Measurements from ENCODE around the gene NLRC3.

The NLRC3 gene

GRCh38 chr16:3596101-3596861 is 19.1 kb upstream of the NLRC3 start:
- no peak for DNase-seq

GRCh38 chr16:3595521-3596021 is 18.4 kb upstream of the NLRC3 start:
- DNase-seq = no peak

GRCh38 chr16:3595110-3595486 is 17.9 kb upstream of the NLRC3 start:
- no peak for DNase-seq

GRCh38 chr16:3594316-3595109 is 17.3 kb upstream of the NLRC3 start:
- no peak for DNase-seq

- no peak for DNase-seq
These were observed 15.4 kb upstream of the NLRC3 start for GRCh38 chr16:3592559-3592958.

GRCh38 chr16:3591991-3592390 is 14.8 kb upstream of the NLRC3 start:
- DNase-seq = no peak

- no peak for DNase-seq
These were observed 14.2 kb upstream of the NLRC3 start for GRCh38 chr16:3591436-3591803.

- no peak for DNase-seq
These were observed 13.7 kb upstream of the NLRC3 start for GRCh38 chr16:3590736-3591435.

- DNase-seq = no peak
These were observed 12.9 kb upstream of the NLRC3 start for GRCh38 chr16:3589991-3590701.

- DNase-seq = no peak
These were observed 12.3 kb upstream of the NLRC3 start for GRCh38 chr16:3589441-3589921.

- no peak for DNase-seq
These were observed 11.8 kb upstream of the NLRC3 start for GRCh38 chr16:3589001-3589400.

- no peak for DNase-seq
These were observed 10.4 kb upstream of the NLRC3 start for GRCh38 chr16:3587547-3588110.

- DNase-seq = no peak
These were observed 7.2 kb upstream of the NLRC3 start for GRCh38 chr16:3584412-3584811.

GRCh38 chr16:3583303-3584038 is 6.3 kb upstream of the NLRC3 start:
- DNase-seq = no peak

GRCh38 chr16:3582276-3583165 is 5.3 kb upstream of the NLRC3 start:
- DNase-seq = no peak

GRCh38 chr16:3581392-3581791 is 4.2 kb upstream of the NLRC3 start:
- DNase-seq = no peak

- no peak for DNase-seq
These were observed 3.5 kb upstream of the NLRC3 start for GRCh38 chr16:3580686-3581085.

- DNase-seq = no peak
These were observed 3.0 kb upstream of the NLRC3 start for GRCh38 chr16:3580251-3580651.

- no peak for DNase-seq
These were observed 2.6 kb upstream of the NLRC3 start for GRCh38 chr16:3579776-3580175.

All from effector CD8-positive, alpha-beta T cell (primary cell).